Measurements from ENCODE around the gene RABGAP1. TPM values are rescaled to one million over a fixed set of nuclear protein-coding genes. Genes with fewer than 3 reads are reported as not detected.

Gene RABGAP1
- total RNA-seq, 1 donor from 2014 or later = 44.7 TPM

- TF ChIP-seq EZH2 (IDR thresholded peaks at IDR 0.05; ENCODE audit: insufficient read depth, low read length) = no peak
- TF ChIP-seq, protein P1, sequence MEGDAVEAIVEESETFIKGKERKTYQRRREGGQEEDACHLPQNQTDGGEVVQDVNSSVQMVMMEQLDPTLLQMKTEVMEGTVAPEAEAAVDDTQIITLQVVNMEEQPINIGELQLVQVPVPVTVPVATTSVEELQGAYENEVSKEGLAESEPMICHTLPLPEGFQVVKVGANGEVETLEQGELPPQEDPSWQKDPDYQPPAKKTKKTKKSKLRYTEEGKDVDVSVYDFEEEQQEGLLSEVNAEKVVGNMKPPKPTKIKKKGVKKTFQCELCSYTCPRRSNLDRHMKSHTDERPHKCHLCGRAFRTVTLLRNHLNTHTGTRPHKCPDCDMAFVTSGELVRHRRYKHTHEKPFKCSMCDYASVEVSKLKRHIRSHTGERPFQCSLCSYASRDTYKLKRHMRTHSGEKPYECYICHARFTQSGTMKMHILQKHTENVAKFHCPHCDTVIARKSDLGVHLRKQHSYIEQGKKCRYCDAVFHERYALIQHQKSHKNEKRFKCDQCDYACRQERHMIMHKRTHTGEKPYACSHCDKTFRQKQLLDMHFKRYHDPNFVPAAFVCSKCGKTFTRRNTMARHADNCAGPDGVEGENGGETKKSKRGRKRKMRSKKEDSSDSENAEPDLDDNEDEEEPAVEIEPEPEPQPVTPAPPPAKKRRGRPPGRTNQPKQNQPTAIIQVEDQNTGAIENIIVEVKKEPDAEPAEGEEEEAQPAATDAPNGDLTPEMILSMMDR (IDR thresholded peaks at IDR 0.05; ENCODE audit: insufficient read depth, low read depth, low read length) = no peak
- H3K27me3 ChIP-seq (ENCODE audit: insufficient read depth, low read length) = no peaks in the 10 kb centered on the region
Observed at GRCh38 chr9:123105490-123105889, 164.7 kb downstream of the RABGAP1 start.

DNA sequence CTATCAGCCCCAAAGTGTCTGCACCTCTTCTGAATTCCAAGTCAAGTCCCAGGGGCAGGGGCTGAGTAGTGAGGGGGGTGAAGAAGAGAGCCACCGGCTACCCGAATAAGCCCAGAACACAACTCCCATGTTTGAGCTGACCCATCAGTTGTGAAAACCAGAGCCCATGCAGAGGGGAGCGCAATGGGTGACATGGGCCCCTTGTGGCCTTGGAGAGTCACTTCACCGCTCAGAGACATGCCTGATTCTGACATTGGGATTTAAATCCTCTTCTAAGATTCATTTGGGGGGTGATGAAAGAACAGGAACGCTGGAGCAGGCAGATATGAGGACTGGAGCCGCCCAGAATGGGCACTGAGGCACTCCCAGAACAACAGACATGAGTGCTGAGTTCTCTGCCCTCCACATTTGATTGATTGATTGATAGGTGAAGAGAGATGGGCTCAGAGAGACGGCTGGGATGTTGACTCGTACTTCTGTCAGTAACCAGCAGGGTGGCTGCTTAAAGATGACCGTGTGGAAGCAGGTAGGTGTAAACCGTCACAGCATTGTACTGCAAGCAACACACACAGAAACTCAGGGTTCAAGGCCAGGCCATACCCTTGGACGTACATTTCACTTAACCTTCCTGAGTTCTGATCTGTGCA lies 166.9 kb downstream of the RABGAP1 start:
- Histone ChIP-seq H3K9ac (ENCODE audit: low read length) (no peak overlapping the region), H3K4me3 (ENCODE audit: insufficient read depth, low read depth, low read length) (no peak overlapping the region), H3K36me3 (ENCODE audit: insufficient read depth, low read length) (peaks cover 9% of the 10 kb centered on the region), H4K20me1 (ENCODE audit: insufficient read depth, low read length) (peaks cover 19% of the 10 kb centered on the region), H2AFZ (ENCODE audit: low read depth, low read length) (no peak overlapping the region), H3K27me3 (ENCODE audit: insufficient read depth, low read length) (no peaks in the 10 kb centered on the region), H3K79me2 (ENCODE audit: insufficient read depth, low read length) (no peaks in the 10 kb centered on the region), H3K4me2 (ENCODE audit: low read length) (no peak overlapping the region), H3K27ac (ENCODE audit: low read depth, low read length) (no peak overlapping the region), H3K4me1 (ENCODE audit: insufficient read depth, low read length) (no peaks in the 10 kb centered on the region), H3K9me3 (ENCODE audit: insufficient read depth, low read depth, low read length) (no peaks in the 10 kb centered on the region)
- Mint-ChIP-seq H3K36me3 (ENCODE audit: low read depth, unreplicated experiment) (peaks cover 18% of the 10 kb centered on the region), H3K4me3 (ENCODE audit: unreplicated experiment) (no peak overlapping the region), H3K4me1 (ENCODE audit: low read depth, unreplicated experiment) (peaks cover 7% of the 10 kb centered on the region), H3K27ac (ENCODE audit: unreplicated experiment) (no peak overlapping the region), H3K9me3 (ENCODE audit: unreplicated experiment) (no peaks in the 10 kb centered on the region), H3K27me3 (ENCODE audit: low read depth, unreplicated experiment) (no peaks in the 10 kb centered on the region)
- no peak for TF ChIP-seq EZH2 (IDR thresholded peaks at IDR 0.05; ENCODE audit: insufficient read depth, low read length)
- TF ChIP-seq, protein P1 (IDR thresholded peaks at IDR 0.05; ENCODE audit: insufficient read depth, low read depth, low read length) = no peak
- no peak for FAIRE-seq
- no peak for DNase-seq (ENCODE audit: low read depth)

More at GRCh38 chr9:123105490-123105889, 164.7 kb downstream of the RABGAP1 start:
- H3K4me1 Mint-ChIP-seq (ENCODE audit: low read depth, unreplicated experiment) = peaks cover 10% of the 10 kb centered on the region
- H3K9me3 ChIP-seq (ENCODE audit: insufficient read depth, low read depth, low read length) = no peaks in the 10 kb centered on the region
- peaks cover 19% of the 10 kb centered on the region for H4K20me1 ChIP-seq (ENCODE audit: insufficient read depth, low read length)
- H3K9me3 Mint-ChIP-seq (ENCODE audit: unreplicated experiment) = no peaks in the 10 kb centered on the region
- H3K79me2 ChIP-seq (ENCODE audit: insufficient read depth, low read length) = no peaks in the 10 kb centered on the region
- no peak overlapping the region for H3K9ac ChIP-seq (ENCODE audit: low read length)
- no peak overlapping the region for H3K27ac ChIP-seq (ENCODE audit: low read depth, low read length)
- no peaks in the 10 kb centered on the region for H3K27me3 Mint-ChIP-seq (ENCODE audit: low read depth, unreplicated experiment)
- H3K4me3 ChIP-seq (ENCODE audit: insufficient read depth, low read depth, low read length) = no peak overlapping the region
- H3K36me3 Mint-ChIP-seq (ENCODE audit: low read depth, unreplicated experiment) = peaks cover 18% of the 10 kb centered on the region
- H3K27ac Mint-ChIP-seq (ENCODE audit: unreplicated experiment) = no peak overlapping the region
- DNase-seq (ENCODE audit: low read depth) (no peak), FAIRE-seq (no peak)
- H3K4me2 ChIP-seq (ENCODE audit: low read length) = no peak overlapping the region
- no peak overlapping the region for H3K4me3 Mint-ChIP-seq (ENCODE audit: unreplicated experiment)
- no peak overlapping the region for H2AFZ ChIP-seq (ENCODE audit: low read depth, low read length)
- H3K4me1 ChIP-seq (ENCODE audit: insufficient read depth, low read length) = no peaks in the 10 kb centered on the region
- H3K36me3 ChIP-seq (ENCODE audit: insufficient read depth, low read length) = peaks cover 20% of the 10 kb centered on the region

DNA sequence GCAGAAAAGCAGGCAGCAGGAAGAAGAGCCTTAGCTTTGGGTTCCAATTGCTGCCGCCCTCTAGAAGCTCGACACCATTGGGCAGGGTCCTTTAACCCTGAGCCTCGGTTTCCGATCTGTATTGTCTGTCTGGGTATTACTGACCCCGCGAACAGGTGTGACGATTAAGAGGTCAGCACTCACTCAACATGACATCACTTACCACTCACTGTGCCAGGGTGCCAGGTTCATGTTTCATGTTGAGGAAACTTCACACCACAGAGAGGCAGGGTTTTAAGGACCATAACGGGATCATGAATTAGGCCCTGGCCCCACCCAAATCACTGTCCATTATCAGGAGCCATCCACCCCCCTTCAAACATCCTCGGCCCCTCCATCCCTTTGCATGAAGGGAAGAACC lies 168.2 kb downstream of the RABGAP1 start:
- Histone ChIP-seq H3K4me3 (ENCODE audit: insufficient read depth, low read depth, low read length) (no peak overlapping the region), H3K27me3 (ENCODE audit: insufficient read depth, low read length) (no peaks in the 10 kb centered on the region), H3K27ac (ENCODE audit: low read depth, low read length) (no peak overlapping the region), H3K4me2 (ENCODE audit: low read length) (no peak overlapping the region), H3K4me1 (ENCODE audit: insufficient read depth, low read length) (no peaks in the 10 kb centered on the region), H3K36me3 (ENCODE audit: insufficient read depth, low read length) (peaks cover 4% of the 10 kb centered on the region), H3K79me2 (ENCODE audit: insufficient read depth, low read length) (no peaks in the 10 kb centered on the region), H2AFZ (ENCODE audit: low read depth, low read length) (no peak overlapping the region), H4K20me1 (ENCODE audit: insufficient read depth, low read length) (peaks cover 19% of the 10 kb centered on the region), H3K9ac (ENCODE audit: low read length) (no peak overlapping the region), H3K9me3 (ENCODE audit: insufficient read depth, low read depth, low read length) (no peaks in the 10 kb centered on the region)
- H3K9me3 Mint-ChIP-seq (ENCODE audit: unreplicated experiment) = no peaks in the 10 kb centered on the region
- FAIRE-seq (no peak), DNase-seq (ENCODE audit: low read depth) (no peak)
- H3K4me3 Mint-ChIP-seq (ENCODE audit: unreplicated experiment) = no peak overlapping the region
- no peak overlapping the region for H3K27ac Mint-ChIP-seq (ENCODE audit: unreplicated experiment)
- H3K4me1 Mint-ChIP-seq (ENCODE audit: low read depth, unreplicated experiment) = peaks cover 2% of the 10 kb centered on the region
- H3K27me3 Mint-ChIP-seq (ENCODE audit: low read depth, unreplicated experiment) = no peaks in the 10 kb centered on the region
- H3K36me3 Mint-ChIP-seq (ENCODE audit: low read depth, unreplicated experiment) = peaks cover 14% of the 10 kb centered on the region
- TF ChIP-seq, protein P1 (IDR thresholded peaks at IDR 0.05; ENCODE audit: insufficient read depth, low read depth, low read length) = no peak
- TF ChIP-seq EZH2 (IDR thresholded peaks at IDR 0.05; ENCODE audit: insufficient read depth, low read length) = no peak

Measured in astrocyte (in vitro differentiated cells and primary cell).